ENCODE data around the gene L3MBTL4.

DNA sequence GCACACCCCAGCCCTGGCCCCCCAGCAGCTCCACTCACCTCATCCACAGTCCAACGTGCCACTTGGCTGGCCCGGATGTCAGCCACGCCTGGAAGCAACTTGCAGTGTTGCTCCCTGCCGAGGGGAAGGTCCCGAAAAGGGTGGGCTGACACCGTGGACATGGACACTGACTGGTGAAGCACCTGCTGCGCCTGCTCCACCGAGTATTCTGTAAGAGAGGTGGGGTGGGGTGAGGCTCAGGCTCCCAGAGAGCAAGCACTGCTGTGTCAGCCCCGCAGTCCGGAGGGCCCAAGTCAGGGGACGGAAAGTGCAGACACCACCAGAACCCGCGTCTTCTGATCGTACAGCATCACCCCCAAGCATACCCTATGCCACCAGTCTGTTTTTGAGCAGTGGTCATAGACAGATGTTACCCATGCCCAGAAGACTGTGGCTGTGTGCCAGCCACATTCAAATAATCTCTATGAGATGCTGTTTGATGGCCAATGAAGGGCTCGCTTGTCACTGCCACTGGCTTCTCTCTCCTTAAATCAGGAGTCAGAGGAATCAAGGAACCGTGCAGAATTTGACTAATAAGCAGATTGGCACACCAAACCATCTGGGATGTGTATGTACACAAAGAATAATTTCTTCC is 445.2 kb downstream of the L3MBTL4 start:
- TF ChIP-seq GABPA (IDR thresholded peaks at IDR 0.05 in 1 of 2, conservative IDR thresholded peaks at IDR 0.05 in 1 of 2) (no peak), YY1 (IDR thresholded peaks at IDR 0.05) (no peak)
- TF ChIP-seq, protein P1, sequence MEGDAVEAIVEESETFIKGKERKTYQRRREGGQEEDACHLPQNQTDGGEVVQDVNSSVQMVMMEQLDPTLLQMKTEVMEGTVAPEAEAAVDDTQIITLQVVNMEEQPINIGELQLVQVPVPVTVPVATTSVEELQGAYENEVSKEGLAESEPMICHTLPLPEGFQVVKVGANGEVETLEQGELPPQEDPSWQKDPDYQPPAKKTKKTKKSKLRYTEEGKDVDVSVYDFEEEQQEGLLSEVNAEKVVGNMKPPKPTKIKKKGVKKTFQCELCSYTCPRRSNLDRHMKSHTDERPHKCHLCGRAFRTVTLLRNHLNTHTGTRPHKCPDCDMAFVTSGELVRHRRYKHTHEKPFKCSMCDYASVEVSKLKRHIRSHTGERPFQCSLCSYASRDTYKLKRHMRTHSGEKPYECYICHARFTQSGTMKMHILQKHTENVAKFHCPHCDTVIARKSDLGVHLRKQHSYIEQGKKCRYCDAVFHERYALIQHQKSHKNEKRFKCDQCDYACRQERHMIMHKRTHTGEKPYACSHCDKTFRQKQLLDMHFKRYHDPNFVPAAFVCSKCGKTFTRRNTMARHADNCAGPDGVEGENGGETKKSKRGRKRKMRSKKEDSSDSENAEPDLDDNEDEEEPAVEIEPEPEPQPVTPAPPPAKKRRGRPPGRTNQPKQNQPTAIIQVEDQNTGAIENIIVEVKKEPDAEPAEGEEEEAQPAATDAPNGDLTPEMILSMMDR (IDR thresholded peaks at IDR 0.05; ENCODE audit: low read depth, low read length, missing input control) = no peak

All from liver (tissue), 3 donors.